Measurements from ENCODE around the gene KDM8.
"Not testable (repeated sequence)": the region's sequence is repeated elsewhere in the genome, so short reads cannot be mapped to it uniquely, and the experiment has no call there.

KDM8 gene

DNA sequence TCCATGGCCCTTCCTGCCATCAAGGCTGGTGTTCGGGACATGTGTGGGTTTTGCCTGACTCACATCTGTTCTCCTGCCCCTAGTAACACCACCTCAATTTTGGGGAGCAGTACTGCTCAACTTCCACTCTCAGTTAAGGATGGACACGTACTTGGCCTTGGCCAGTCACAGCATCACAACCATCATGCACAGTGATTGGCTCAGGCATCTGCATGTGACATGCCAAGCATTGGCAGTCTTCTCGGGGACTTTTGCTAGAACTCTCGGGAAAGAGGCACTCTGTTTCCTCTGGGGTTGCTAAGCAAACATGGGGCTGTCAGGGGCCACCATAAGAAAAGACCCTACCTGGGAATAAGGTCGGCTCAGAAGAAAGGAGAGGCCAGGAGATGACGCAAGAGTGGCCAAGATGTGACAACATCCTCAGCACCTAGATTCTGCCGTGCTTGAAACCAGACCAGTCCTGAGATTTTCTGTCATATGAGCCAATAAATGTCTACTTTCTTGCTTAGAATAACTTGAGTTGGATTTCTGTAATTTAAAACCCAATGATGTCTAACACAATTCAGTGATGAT is 11.9 kb upstream of the KDM8 start:
- DNase-seq (ENCODE audit: low read depth in 2 of 2) = no peak

DNA sequence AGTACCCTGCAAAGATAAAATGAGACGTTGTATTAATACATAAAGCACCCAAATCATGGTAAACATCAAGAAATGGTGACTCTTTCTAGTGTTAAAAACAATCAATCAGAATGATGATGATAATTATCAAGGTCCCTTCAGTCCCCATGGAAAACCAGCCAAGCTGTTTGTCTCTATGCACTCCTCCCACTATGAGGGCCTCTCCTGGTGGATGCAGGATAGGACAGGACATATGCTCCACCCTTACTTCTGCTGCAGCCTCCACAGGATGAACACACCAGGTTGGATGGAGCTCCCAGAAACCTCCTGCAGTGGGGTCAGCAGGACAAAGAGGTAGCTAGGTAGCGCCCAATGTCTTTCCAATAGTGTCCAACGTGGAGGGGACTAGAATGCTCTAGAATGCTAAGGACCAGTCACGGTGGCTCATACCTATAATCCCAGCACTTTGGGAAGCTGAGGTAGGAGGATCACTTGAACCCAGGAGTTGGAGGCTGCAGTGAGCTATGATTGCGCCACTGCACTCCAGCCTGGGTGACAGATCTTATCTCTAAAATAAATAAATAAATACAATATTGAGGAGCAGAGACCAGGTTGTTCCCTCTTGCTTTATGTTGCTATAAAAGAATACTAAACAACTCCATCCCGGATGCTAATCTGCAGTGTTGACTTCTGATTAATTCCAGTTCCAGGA is 9.9 kb upstream of the KDM8 start:
- no peak for DNase-seq (ENCODE audit: low read depth in 2 of 2)

- no peak for DNase-seq (ENCODE audit: low read depth in 2 of 2)
Measured at GRCh38 chr16:27195076-27195741, 8.1 kb upstream of the KDM8 start.

DNA sequence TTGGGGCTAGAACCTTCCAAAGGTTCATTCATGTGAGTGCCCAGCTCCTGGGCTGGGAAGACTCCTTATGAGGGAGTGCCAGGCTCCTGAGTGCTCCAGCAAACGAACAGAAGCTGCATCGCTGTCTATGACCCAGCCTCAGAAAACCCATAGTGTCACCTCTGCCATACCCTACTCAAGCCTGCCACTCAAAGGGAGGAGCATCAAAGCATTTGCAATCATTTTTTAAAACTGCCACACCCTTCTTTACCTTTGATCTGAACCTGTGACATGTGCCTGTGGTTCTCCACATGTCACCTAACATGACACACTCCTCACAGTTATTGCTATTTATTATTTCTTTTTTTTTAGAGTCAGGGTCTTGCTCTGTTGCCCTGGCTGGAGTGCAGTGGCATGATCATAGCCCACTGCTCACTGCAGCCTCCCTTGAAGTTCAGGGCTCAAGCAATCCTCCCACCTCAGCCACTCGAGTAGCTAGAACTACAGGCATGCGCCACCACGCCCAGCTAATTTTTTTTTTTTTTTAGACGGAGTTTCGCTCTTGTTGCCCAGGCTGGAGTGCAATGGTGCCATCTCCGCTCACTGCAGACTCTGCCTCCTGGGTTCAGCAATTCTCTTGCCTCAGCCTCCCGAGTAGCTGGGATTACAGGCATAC is 7.3 kb upstream of the KDM8 start:
- no peak for DNase-seq (ENCODE audit: low read depth in 2 of 2)

- DNase-seq (ENCODE audit: low read depth in 2 of 2) = no peak
Measured at GRCh38 chr16:27197004-27197403, 6.3 kb upstream of the KDM8 start.

GRCh38 chr16:27198451-27199234 is 4.7 kb upstream of the KDM8 start:
- no peak for DNase-seq (ENCODE audit: low read depth in 2 of 2)

DNA sequence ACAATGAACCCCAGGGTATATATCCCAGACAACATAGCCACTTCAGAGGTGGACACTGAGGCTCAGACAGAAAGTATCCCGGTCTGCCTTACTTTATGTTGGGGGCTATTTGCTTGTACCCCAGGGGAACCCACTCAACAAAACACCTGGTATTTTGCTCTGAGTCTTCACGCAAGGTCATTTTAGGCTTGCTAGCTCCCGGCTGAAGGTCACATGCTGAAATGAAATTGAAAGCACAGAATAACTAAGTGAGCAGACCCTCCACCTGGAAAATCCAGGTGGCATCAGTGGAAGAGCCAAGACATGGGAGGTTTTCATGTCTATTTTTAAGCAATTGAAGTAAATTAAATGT is 4.1 kb upstream of the KDM8 start:
- DNase-seq (ENCODE audit: low read depth in 2 of 2) = no peak

DNA sequence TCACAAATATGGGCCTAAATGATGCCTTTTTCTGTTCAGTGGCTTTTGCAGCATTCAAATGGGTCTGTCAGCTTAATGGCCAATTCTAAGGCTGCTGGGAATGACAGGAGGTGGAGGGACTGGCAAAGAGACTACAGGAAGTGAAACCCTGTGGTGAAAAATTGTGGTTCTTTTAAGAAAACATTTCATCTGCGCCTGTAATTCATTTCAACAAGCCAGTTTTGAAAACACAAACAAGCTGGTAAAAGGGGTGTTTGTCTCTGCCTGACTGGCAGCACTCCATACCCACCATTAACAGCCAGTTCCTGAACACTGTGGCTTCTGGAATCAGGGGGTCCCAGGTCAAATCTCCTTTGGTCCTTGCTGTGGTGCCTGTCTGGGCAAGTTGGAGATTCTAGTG is 3.6 kb upstream of the KDM8 start:
- DNase-seq (ENCODE audit: low read depth in 2 of 2) = no peak

- not testable (repeated sequence) for DNase-seq (ENCODE audit: low read depth in 2 of 2)
Measured at GRCh38 chr16:27200914-27201313, 2.4 kb upstream of the KDM8 start.

DNA sequence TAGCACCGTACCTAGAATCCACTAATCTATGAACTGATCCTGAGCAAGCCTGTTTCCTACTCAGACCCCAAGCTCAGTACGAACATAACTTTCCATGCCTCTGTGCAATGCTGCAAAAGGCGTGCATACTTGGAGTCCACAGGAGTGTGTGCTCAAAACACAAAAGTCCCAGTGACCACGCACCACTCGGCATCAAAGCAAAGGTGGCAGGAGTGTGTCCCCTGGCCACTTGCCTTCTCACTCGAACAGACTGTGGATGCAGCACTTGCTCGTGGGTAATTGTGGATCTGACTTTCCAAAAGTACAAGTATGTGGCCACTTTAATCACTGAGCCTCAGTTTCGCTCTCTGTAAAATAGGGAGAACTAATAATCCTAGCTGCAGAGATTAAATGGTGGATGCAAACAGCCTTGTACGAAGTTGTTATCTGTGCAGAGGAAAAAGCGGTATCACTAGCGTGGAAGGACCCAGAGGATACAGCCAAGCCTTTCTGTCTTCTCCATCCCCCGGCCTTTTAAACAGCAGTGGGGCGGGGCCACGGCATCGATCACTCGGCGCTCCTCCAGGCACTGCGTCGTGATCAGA is 311 bp upstream of the KDM8 start:
- peak; percentile 74 to 82 for DNase-seq (ENCODE audit: low read depth in 2 of 2)

DNA sequence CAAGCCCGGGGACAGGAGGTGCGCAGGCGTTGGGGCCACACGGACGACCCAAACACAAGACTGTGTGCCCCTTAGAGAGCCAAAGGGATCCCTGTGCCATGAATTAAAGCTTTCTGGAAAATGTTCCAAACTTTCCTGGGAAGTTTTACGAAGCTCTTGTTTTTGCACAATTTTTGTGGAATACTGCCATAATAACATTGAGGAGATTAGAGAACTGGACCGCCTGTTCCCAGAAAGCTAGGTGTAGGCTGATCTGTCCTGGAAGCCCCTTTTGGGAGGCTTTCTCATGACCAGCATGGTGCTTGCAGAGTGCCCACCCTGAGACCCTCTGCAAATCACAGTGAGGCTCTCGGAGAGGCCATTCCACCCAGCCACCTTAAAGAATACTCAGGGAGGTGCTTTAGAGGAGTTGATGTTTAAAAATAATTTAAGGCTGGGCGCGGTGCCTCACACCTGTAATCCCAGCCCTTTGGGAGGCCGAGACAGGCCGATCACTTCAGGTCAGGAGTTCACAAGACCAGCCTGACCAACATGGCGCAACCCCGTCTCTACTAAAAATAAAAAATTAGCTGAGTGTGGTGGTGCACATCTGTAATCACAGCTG is 1.1 kb downstream of the KDM8 start:
- no peak for DNase-seq (ENCODE audit: low read depth in 2 of 2)

DNA sequence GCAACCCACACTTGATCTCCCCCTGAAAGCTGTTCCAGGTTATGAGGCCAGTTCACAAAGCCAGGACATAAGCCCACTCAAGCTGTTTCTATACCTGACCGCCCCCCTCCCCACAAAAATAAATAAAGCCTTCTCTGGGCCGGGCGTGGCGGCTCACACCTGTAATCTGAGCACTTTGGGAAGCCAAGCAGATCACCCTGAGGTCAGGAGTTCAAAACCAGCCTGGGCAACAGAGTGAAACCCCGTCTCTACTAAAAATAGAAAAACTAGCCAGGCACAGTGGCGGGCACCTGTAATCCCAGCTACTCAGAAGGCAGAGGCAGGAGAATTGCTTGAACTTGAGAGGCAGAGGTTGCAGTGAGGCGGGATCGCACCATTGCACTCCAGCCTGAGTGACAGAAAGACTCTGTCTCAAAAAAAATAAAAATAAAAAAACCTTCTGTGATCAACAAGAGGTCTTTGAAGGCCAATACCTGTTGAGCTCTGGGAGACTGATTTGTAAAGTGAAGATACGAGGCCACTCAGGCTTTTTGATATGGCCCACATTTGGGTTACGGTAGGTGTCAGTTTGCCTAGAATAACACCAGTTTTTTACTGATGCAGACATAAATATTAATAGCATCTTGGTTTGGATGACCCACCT is 2.2 kb downstream of the KDM8 start:
- DNase-seq (ENCODE audit: low read depth in 2 of 2) = no peak

DNA sequence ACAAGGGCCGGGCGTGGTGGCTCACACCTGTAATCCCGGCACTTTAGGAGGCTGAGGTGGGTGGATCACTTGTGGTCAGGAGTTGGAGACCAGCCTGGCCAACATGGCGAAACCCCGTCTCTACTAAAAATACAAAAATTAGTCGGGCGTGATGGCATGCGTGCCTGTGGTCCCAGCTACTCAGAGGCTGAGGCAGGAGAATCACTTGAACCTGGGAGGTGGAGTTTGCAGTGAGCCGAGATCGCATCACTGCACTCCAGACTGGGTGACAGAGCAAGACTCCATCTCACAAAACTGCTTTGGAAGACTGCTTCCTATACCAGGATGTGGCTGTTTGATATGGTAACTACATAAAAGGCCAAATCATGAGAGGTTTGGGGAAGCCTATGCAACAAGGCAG is 3.8 kb downstream of the KDM8 start:
- not testable (repeated sequence) for DNase-seq (ENCODE audit: low read depth in 2 of 2)

DNA sequence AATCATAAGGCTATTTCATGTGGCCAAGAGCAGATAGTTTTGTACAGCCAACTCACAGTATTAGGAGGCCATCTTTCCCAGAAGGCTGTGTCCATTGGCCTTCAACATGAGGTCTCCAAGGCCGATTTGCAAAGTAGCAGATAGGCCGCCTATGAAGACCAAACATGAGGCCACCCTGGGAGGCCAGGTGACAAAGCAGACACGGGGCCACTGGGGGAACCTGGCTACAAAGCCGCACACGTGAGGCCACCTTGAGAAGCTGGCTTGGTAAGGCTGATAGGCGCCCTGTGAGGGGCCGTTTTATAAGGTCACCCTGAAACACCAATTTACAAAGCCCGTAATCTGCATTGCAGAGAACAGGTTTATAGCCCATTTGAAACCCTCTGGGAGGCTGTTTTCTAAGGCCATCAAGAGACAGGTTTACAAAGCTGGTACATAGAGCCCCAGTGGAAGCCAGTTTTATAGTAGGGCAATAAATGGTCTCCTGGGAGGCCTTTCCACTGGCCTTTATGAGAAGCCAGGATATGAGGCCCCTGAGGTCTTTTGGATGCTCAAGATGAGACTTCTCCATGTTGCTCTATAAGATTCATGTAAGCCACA is 4.9 kb downstream of the KDM8 start:
- DNase-seq (ENCODE audit: low read depth in 2 of 2) = no peak

DNA sequence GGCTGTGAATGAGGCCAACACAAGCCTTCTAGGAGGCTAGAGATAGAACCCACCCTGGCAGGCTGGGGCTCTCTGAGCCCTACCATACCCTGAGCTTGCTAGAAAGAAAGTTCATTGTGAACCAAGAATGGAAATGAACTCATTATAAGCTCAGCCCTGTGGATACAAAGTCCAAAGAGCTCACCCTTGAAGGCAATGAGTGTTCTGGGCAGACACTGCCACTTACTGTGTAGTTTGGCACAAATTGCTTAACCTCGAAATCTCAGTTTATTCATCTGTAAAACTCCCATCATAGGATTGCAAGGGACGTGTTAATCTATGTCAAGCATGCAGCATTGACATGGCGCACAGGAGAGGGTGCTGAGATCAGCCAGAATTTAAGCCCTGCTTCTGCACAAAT is 5.5 kb downstream of the KDM8 start:
- no peak for DNase-seq (ENCODE audit: low read depth in 2 of 2)

GRCh38 chr16:27209591-27209990 is 6.3 kb downstream of the KDM8 start:
- DNase-seq (ENCODE audit: low read depth in 2 of 2) = no peak

DNA sequence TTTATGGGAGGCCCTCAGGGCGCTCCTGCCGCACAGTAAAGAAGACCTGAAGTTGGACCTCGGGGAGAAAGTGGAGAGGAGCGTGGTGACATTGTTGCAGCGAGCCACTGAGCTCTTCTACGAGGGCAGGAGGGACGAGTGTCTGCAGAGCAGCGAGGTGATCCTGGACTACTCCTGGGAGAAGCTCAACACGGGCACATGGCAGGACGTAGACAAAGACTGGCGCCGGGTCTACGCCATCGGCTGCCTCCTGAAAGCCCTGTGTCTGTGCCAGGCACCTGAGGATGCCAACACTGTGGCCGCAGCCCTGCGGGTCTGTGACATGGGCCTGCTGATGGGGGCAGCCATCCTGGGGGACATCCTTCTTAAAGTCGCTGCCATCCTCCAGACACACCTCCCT is 6.8 kb downstream of the KDM8 start:
- no peak for DNase-seq (ENCODE audit: low read depth in 2 of 2)

DNA sequence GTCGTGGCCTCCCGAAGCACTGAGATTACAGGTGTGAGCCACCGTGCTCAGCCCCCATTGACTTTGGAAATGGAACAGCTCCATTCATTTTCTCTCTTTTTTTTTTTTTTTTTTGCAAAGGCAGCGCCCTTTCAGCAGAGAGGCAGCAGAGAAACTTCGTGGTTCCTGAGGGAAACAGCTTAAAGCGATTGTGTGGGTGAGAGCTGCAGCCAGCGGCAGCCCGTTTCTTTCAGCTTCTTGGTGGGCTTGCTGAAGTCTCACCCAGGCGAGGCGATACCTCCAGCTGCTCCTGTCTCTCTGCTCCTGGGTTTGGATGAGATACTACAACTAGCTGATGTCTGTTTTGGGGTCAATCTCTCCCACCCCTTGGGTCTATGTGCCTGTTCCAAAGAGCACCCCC is 7.7 kb downstream of the KDM8 start:
- DNase-seq (ENCODE audit: low read depth in 2 of 2) = no peak

GRCh38 chr16:27214084-27214961 is 11.0 kb downstream of the KDM8 start:
- DNase-seq (ENCODE audit: low read depth in 2 of 2) = no peak

All from stimulated activated CD8-positive, alpha-beta memory T cell treated with anti-CD3 and anti-CD28 coated beads, Interleukin-2, amount 100 ng/mL, for 48 hours (primary cell).